ENCODE results near the gene GSG1L.

GSG1L gene

GRCh38 chr16:27787665-27788064, 275.8 kb downstream of the GSG1L start:
- DNase-seq, result no peak

GRCh38 chr16:27786923-27787625, 276.4 kb downstream of the GSG1L start:
- DNase-seq, result no peak

GRCh38 chr16:27786221-27786922, 277.1 kb downstream of the GSG1L start:
- DNase-seq, result no peak

GRCh38 chr16:27785307-27785678, 278.2 kb downstream of the GSG1L start:
- DNase-seq, result no peak

- no peak for DNase-seq
These were observed 278.9 kb downstream of the GSG1L start for GRCh38 chr16:27784351-27785306.

- DNase-seq, result no peak
These were observed 281.3 kb downstream of the GSG1L start for GRCh38 chr16:27781981-27782880.

- DNase-seq, result no peak
These were observed 282.4 kb downstream of the GSG1L start for GRCh38 chr16:27781195-27781524.

- no peak for DNase-seq
These were observed 282.9 kb downstream of the GSG1L start for GRCh38 chr16:27780468-27781194.

- DNase-seq, result no peak
These were observed 283.8 kb downstream of the GSG1L start for GRCh38 chr16:27779641-27780164.

- DNase-seq, result no peak
These were observed 284.5 kb downstream of the GSG1L start for GRCh38 chr16:27778926-27779570.

GRCh38 chr16:27778171-27778925, 285.2 kb downstream of the GSG1L start:
- DNase-seq, result no peak

GRCh38 chr16:27777527-27777926, 286.0 kb downstream of the GSG1L start:
- no peak for DNase-seq

- DNase-seq, result no peak
These were observed 286.8 kb downstream of the GSG1L start for GRCh38 chr16:27776556-27777225.

- DNase-seq, result no peak
These were observed 288.3 kb downstream of the GSG1L start for GRCh38 chr16:27775254-27775653.

- no peak for DNase-seq
These were observed 288.7 kb downstream of the GSG1L start for GRCh38 chr16:27774779-27775178.

GRCh38 chr16:27773344-27773743, 290.2 kb downstream of the GSG1L start:
- no peak for DNase-seq

- DNase-seq, result no peak
These were observed 291.3 kb downstream of the GSG1L start for GRCh38 chr16:27772093-27772825.

- DNase-seq, result no peak
These were observed 292.2 kb downstream of the GSG1L start for GRCh38 chr16:27771201-27771910.
